Right hindlimb (tissue), 1 donor: ENCODE results near the gene MBLAC2.

ENCODE experiments used
- DNase-seq: peaks from one replicate; pipeline ENCODE4 v3.0.0-alpha.2; 2018

Gene MBLAC2

DNA sequence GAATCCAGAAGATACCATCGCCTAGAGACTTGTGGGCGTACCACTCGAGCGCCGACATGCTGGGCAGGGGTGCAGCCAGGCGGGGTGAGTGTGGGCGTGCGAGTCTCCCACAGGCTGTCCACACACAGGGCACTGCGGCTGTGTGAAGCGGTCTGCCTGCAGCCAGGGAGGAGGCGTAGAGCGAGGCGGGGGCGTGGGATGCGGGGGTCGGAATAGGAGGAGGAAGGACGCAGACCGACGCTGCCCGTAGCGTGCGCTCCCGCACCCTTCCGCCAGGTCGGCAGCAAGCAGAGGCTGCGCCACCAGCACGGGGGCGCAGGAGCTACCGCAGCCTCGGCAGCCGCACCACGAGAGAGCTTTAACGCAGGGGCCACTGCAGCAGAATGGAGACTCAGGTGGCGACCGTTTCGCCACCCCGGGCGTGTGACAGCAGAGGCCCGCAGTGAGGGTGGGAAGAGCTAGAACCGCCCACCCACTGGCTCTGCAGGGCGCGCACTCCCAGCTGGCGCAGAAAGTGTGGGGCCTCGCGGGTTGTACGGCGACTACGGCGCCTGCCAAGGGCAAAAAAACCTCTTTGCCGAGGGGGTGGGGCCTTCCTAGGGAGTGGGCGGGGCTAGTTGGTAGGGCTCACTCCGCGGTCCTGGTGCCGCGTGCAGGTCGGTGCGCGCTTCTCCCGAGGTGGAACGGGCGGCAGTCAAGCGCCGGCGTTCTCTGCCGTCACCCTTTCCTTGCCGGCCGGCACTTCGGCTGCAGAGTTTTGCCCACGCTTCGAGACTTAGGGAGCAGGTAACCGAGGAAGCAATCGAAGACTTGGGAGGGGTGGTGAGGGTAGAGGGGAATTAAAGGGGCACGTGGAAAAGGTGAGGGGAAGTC lies at the start of gene MBLAC2, which contains the start of gene POLR3G:
TSS of gene MBLAC2 (minus strand) at position 537 of the 873 bp plus-strand sequence. CDS start at position 58, 479 bp downstream.
TSS of gene POLR3G (plus strand) at position 630 of the 873 bp plus-strand sequence. CDS start 10,704 bp downstream, outside the sequence.
- peak; percentile 95 for DNase-seq

- no peak for DNase-seq
Measured at GRCh38 chr5:90519081-90519480, 44.5 kb upstream of the MBLAC2 start.

DNA sequence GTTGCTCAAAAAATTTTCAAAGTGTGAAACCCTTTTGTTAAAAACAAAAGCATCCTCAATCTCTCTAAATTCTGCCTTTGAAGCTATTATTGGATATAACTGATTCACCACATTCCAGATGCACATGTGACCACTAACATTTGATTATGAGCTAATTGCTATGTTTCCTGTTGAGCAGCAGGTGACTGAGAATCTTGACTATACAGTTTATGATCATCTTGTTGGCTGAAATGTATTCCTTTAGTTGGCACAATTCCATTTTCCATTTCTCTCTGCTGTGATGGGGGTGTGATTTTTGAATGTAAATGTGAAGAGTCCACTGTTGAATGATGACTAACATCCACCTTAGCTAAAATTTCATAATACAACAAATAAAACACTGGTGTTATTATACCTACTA lies 44.1 kb upstream of the MBLAC2 start:
- DNase-seq: no peak

- DNase-seq: no peak
Measured at GRCh38 chr5:90514520-90514919, 39.9 kb upstream of the MBLAC2 start.

DNA sequence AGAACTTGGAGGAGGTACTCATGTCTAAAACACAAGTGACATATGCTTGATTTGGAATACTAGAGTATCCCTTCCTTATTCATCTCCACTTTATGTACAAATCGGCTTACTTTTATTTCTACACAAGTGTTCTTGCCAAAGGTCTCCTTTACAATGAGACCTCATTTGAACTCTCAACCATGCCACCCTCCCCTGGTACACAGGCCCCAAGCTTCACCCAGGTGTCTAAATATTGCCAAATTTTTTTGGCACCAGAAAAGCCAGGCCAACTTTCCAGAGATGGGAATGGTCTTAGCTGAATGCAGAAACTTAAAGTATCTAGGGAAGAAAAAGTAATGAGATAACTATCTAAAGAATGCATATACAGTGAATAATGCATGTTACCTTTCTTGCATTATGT lies 35.9 kb upstream of the MBLAC2 start:
- no peak for DNase-seq

DNA sequence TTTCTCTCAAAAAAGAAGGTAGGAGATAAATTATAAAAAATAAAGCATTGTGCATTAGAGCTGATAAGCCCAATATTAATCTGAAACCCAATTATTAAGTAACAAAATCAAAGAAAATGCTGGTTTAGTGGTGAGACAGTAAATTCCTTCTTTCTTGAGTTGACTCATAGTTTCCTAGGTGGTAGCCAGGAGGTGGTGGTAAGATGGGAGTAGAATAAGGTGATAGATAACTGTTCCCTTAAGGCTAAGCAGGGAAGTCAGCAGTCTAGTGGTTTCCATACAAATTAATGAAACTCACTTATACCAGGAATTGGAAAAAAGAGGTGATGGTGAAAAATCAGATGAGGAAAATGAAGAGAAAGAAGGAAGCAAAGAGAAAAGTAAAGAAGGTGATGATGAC lies 31.6 kb upstream of the MBLAC2 start:
- DNase-seq: no peak

DNA sequence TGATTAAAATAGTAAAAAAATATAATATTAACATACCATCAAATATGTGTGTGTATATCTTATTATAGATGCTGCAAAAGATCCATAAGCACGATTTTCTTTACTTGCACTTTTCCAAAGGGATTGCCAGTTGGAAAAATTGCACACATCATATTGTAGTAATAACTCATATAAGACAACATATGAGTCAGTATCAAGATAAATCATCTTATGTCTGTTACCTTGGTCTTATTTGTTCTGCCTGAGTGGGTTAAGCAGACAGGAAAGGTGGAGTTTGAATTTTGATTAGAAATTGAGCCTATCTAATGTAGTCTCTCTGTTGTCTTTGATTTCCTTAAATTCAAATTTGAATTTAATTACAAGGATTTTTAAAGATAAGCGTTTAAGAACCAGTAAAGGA lies 30.2 kb upstream of the MBLAC2 start:
- no peak for DNase-seq

DNA sequence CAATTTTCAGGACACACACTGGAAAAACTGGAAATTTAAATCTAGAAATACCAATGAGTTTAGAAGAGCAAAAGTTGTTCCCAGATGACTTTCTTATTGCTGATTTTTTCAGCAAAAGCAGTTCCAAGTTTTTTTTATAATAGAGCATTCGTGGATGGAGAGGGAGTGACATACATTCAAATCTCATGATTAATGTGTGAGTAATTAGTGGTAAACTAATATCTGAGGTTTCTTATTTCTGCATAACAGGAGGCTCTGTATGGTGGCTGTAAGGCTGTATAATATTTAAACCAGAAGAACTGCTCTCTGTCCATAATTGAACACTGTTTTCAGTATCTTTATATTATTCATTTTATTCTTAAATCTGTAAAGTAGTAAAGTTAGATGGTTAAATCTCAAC lies 29.0 kb upstream of the MBLAC2 start:
- no peak for DNase-seq

DNA sequence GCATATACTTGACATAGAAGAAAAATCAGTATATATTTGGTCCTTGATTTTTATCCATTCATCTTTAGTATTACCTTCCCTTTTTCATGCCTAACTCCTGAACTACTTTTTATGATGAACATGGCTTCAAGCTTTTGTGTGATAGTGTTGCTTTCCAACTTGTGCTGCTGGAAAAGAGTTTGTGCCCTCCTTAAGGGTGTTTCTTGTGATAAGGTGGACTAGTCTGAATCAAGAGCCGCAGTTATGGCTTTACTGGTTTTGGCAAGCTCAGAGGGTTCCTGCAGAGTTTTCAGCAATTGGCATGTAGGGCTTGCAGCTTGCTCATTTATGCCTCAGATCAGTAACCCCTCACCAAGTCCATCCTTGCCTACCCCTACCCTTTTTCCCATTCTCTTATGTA lies 20.6 kb upstream of the MBLAC2 start:
- no peak for DNase-seq

DNA sequence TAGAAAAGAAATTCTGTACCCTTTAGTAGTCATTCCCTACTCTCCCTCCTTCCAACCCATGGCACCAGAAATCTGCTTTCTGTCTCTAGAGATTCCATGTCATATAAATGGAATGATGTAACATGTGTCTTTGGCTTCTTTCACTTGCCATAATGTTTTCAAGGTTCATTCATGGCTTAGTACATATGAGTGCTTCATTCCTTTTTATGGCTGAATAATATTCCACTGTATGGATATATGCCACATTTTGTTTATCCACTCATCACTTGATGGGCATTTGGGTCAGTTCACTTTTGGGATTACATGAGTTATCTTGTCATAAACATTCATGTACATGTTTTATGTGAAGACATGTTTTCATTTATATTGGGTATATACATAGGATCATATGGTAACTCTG lies 19.5 kb upstream of the MBLAC2 start:
- no peak for DNase-seq

DNA sequence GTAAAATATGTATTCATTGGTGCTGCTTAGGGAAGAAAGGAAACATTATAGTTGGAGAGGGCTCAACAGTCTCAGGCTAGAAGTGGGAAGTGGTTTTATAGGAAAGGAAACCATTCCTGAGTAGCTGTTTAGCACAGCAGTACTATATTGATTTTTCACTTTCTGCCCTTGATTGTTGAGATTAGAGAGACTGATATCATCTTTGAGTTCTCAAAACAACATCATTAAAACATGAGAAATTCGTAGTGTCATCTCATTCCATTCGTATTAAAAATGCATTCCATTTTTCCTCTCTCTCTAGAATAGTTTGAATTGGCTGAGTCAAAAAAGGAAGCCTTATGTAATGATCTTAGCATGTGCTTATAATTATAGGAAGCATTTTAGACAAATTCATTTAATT lies 14.2 kb upstream of the MBLAC2 start:
- DNase-seq: no peak

GRCh38 chr5:90484540-90484939 lies 10.0 kb upstream of the MBLAC2 start:
- no peak for DNase-seq

DNA sequence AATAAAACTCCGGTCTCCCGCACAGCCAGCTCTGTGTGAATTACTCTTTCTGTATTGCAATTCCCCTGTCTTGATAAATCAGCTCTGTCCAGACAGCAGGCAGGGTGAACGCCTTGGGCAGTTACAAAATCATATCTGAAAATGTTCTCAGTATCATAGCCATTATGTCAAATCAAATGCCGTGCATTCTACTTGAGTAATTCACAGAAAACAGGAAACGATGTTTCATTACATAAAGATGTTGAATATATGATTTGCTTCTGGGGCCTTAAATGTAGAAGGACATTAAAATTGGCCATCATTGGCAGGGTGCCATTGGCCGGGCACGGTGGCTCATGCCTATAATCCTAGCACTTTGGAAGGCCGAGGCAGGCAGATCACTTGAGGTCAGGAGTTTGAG lies 8.6 kb upstream of the MBLAC2 start:
- DNase-seq: no peak

- DNase-seq: no peak
Measured at GRCh38 chr5:90480699-90481098, 6.1 kb upstream of the MBLAC2 start.

GRCh38 chr5:90479611-90480385 lies 5.2 kb upstream of the MBLAC2 start:
- DNase-seq: no peak

DNA sequence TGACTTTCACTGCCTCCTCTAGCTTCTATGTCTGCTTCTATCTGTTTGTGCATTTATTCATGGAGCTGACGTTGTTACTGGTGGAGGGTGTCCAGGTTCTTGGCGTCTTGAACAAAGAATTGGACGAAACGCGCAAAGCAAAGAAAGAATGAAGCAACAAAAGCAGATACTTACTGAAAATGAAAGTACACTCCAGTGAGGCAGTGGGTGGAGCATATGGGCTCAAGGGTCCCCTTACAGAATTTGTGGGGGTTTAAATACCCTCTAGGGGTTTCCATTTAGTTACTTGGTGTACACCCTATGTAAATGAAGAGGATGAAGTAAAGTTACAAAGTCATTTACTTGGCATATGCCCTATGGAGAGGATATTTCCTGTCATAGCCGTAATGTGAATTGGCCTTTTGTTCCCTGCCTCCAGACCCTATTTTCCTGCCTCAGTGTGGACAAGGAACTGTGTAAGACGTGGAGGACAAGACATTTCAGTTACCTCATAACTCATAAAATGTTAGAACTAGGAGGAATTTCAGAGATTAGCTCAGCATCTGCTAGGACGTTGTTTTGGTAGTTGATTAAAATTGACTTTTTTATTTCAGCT lies 3.1 kb upstream of the MBLAC2 start:
- no peak for DNase-seq

DNA sequence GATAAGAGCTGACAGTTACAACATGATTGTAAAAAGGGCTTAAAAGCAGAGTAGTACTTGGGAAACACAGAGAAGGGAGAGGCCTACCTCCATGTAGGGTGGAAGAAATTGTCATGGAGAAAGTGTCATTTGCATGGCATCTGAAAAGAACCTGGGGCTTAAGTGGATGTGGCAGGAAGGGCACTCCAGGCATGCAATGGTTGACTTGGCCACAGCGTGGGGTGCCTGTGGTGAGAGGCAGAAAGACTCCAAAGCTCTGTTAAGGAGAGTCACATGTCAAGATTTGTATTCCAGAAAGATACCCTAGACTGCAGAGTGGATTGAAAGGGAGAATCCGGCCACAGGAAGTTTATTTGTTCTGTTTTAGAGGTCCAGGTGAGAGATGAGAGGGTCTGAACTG lies 2.5 kb upstream of the MBLAC2 start:
- DNase-seq: no peak

DNA sequence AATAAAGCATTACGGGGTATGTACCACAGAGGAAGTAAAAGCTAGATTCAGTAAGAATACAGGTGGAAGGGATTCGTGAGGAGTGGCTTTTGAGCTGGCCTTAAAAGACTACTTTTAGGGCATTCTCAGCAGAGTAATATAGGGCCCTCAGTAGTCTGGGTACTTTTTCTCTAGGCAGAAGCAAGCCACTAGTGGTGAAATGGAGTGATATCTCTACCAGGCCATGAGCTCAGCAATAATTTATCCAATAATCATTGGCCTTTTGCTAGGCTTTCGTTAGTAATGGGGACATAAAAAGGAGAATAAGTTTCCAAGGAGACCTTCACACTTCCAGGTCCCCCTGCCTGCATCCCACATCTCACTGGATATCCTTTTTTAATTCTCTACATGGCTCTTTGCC lies 1.8 kb upstream of the MBLAC2 start:
- no peak for DNase-seq

- no peak for DNase-seq
Measured at GRCh38 chr5:90475436-90475980, 937 bp upstream of the MBLAC2 start.

- no peak for DNase-seq
Measured at GRCh38 chr5:90473396-90474234, 956 bp downstream of the MBLAC2 start.

- DNase-seq: no peak
Measured at GRCh38 chr5:90472783-90473395, 1.7 kb downstream of the MBLAC2 start.

GRCh38 chr5:90461288-90461687 lies 13.3 kb downstream of the MBLAC2 start:
- no peak for DNase-seq
